ENCODE results near the gene EML4.

The EML4 gene

DNA sequence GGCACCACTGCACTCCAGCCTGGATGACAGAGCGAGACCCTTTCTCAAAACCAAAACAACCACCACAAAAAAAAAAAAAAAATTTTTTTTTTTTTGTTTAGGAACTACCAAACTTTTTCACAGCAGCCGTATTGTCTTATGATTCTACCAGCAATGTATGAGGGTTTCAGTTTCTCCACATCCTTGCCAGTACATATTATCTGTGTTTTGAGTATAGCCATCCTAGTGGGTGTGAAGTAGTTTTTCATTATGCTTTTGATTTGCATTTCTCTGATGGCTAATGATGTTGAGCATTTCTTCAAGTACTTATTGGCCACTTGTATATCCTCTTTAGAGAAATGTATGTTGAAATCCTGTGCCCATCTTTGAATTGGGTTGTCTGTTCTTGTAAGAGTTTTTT is 140.2 kb downstream of the EML4 start:
- in situ Hi-C loops (cut with MboI; ENCODE audit: low sequenced_read_pairs, unreplicated experiment), result no loop called here
- TF ChIP-seq, protein P1, sequence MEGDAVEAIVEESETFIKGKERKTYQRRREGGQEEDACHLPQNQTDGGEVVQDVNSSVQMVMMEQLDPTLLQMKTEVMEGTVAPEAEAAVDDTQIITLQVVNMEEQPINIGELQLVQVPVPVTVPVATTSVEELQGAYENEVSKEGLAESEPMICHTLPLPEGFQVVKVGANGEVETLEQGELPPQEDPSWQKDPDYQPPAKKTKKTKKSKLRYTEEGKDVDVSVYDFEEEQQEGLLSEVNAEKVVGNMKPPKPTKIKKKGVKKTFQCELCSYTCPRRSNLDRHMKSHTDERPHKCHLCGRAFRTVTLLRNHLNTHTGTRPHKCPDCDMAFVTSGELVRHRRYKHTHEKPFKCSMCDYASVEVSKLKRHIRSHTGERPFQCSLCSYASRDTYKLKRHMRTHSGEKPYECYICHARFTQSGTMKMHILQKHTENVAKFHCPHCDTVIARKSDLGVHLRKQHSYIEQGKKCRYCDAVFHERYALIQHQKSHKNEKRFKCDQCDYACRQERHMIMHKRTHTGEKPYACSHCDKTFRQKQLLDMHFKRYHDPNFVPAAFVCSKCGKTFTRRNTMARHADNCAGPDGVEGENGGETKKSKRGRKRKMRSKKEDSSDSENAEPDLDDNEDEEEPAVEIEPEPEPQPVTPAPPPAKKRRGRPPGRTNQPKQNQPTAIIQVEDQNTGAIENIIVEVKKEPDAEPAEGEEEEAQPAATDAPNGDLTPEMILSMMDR (IDR thresholded peaks at IDR 0.05; ENCODE audit: borderline replicate concordance, control extremely low read depth, extremely low read depth, insufficient read depth, missing control alignments), result no peak

DNA sequence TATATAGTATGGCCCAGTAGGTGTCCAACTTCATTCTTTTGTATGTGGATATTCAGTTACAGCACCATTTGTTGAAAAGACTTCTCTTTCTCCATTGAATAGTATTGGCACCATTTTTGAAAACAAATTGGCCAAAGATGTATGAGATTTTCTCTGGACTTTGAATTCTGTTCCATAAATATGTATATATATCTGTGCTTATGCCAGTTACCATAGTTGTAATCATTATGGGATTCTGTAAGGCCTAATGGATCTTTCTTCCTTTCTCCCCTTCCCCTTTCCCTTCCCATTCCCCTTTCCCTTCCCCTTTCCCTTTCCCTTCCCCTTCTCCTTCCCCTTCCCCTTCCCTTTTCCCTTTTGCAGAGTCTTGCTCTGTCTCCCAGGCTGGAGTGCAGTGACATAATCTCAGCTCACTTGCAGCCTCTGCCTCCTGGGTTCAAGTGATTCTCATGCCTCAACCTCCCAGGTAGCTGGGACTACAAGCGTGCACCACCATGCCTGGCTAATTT is 140.9 kb downstream of the EML4 start:
- in situ Hi-C loops (cut with MboI; ENCODE audit: low sequenced_read_pairs, unreplicated experiment), result no loop called here
- TF ChIP-seq, protein P1 (IDR thresholded peaks at IDR 0.05; ENCODE audit: borderline replicate concordance, control extremely low read depth, extremely low read depth, insufficient read depth, missing control alignments), result no peak
- no peak for DNase-seq (ENCODE audit: low spot score)

More for the DNA sequence above, 140.2 kb downstream of the EML4 start:
- DNase-seq (ENCODE audit: low spot score), result no peak

DNA sequence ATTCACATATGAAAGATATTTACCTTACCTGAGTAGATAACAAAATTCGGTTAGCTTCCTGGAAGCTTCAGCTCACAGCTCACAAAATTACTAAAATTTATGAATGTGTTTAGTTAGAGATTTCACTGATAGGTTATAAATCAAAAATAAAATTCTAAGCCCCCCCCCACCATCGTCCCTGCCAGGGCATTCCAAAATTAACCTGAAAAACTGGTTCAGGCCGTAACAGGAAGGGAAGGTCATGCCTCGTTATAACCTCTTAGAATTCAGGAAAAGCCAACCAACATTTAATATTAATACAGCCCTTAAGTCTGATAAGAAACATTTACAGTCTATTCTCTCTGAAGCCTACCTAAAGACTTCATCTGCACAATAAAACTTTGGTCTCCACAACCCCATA is 143.0 kb downstream of the EML4 start:
- no peak for DNase-seq (ENCODE audit: low spot score)
- in situ Hi-C loops (cut with MboI; ENCODE audit: low sequenced_read_pairs, unreplicated experiment), result no loop called here
- TF ChIP-seq, protein P1 (IDR thresholded peaks at IDR 0.05; ENCODE audit: borderline replicate concordance, control extremely low read depth, extremely low read depth, insufficient read depth, missing control alignments), result no peak

DNA sequence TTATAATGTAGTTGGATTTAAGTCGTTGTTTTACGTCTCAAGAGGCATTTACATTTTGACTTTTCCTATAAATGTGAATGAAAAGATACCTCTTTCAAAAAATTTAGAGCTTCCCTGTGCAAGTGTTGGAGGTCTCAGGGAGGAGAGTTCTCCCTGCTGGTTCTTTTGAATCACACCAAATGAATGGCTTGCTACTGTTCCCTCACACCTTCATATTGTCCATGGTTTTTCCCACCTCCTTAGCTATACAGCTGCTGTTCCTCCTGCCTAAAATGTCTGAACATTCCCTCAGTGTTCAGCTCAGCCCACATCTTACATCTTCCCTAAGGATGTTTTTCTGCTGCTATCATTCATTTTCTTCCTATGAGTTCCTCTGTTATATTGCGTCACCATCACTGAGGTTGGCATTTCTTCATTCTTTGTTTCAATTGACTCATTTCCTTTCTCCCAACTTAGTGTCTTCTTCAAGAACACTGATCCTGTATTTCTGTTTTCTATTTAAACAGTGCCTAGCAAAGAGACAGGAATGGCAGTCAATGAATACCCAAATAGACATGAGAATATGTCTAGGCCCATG is 145.8 kb downstream of the EML4 start:
- DNase-seq (ENCODE audit: low spot score), result no peak
- in situ Hi-C loops (cut with MboI; ENCODE audit: low sequenced_read_pairs, unreplicated experiment), result no loop called here
- TF ChIP-seq, protein P1 (IDR thresholded peaks at IDR 0.05; ENCODE audit: borderline replicate concordance, control extremely low read depth, extremely low read depth, insufficient read depth, missing control alignments), result no peak

DNA sequence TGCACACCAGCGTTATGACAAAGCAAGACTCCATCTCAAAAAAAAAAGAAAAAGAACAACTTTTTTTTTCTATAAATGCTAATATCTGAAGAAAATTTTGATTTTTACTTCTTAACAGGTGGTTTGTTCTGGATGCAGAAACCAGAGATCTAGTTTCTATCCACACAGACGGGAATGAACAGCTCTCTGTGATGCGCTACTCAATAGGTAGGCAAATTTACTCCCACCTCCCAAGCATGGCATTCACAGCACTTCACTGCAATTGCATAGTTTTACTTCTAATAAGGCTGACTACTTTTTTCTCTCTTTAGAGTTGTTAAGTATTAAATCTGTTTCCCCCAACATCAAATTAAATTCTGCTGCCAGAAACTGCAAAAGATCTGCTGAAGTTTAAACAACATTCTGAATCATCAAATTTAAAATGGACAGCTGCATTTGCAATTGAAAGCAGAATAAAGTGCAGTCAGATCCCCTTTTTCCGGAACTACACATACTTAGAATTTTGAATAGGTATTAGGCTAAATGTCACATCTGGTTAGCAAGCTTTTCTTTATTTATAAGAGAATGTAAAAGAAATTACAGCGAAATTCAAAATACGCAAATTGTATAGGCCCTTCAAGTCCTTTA is 146.8 kb downstream of the EML4 start:
- in situ Hi-C loops (cut with MboI; ENCODE audit: low sequenced_read_pairs, unreplicated experiment), result no loop called here
- no peak for DNase-seq (ENCODE audit: low spot score)
- TF ChIP-seq, protein P1 (IDR thresholded peaks at IDR 0.05; ENCODE audit: borderline replicate concordance, control extremely low read depth, extremely low read depth, insufficient read depth, missing control alignments), result no peak

DNA sequence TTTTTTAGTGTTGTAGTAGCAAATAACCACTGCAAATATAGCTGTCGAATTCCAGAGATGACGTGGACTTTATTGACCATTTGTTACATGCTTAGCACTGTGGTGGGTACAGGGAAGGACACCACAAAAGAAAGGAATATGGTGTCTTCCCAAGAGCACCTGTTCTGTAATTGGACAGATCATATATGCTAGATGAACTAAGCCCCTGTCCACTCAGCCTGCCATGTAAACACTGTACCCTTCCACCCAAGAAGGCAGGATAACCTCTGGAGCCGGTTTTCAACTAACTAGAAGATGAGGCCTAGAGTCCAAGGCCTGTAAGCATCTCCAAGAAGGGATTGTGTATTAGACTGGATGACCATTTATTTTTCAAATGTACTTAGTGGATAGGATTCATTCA is 147.8 kb downstream of the EML4 start:
- in situ Hi-C loops (cut with MboI; ENCODE audit: low sequenced_read_pairs, unreplicated experiment), result no loop called here
- TF ChIP-seq, protein P1 (IDR thresholded peaks at IDR 0.05; ENCODE audit: borderline replicate concordance, control extremely low read depth, extremely low read depth, insufficient read depth, missing control alignments), result no peak
- DNase-seq (ENCODE audit: low spot score), result no peak

Measured in GM13976 (cell line).